RWPE2 (cell line): ENCODE results near the gene CYB5D1.

ENCODE experiments used
- ATAC-seq: fragments of 200-7000 bp; cut with Tn5 transposase; 3 replicates; pipeline ENCODE4 v1.9.1; 2021; ENCODE audit warnings: low read depth
- DNase-seq: peaks from one replicate; pipeline ENCODE4 v3.0.0-alpha.2; 2020; ENCODE audit warnings: low spot score
- H3K27ac ChIP-seq: fragments of 450-650 bp; 2 replicates; pipeline ENCODE4 v1.5.1; 2017; ENCODE audit warnings: mild to moderate bottlenecking; ENCODE audit not compliant: poor library complexity, severe bottlenecking
- H3K27me3 ChIP-seq: fragments of 250-450 bp; sonication (Bioruptor Pico); 2 replicates; pipeline ENCODE4 v1.5.1; 2021; ENCODE audit warnings: mild to moderate bottlenecking, moderate library complexity; ENCODE audit not compliant: insufficient read depth, poor library complexity, severe bottlenecking
- H3K36me3 ChIP-seq: fragments of 250-450 bp; sonication (Bioruptor Pico); 2 replicates; pipeline ENCODE4 v1.5.1; 2020; ENCODE audit warnings: low read depth, mild to moderate bottlenecking, moderate library complexity
- H3K4me1 ChIP-seq: fragments of 250-450 bp; sonication (Bioruptor Pico); 2 replicates; pipeline ENCODE4 v1.5.1; 2021; ENCODE audit warnings: mild to moderate bottlenecking, moderate library complexity; ENCODE audit not compliant: insufficient read depth, poor library complexity, severe bottlenecking
- H3K4me3 ChIP-seq: fragments of 250-450 bp; sonication (Bioruptor Pico); 2 replicates; pipeline ENCODE4 v1.5.1; 2021; ENCODE audit warnings: mild to moderate bottlenecking, moderate library complexity; ENCODE audit not compliant: severe bottlenecking
- H3K9me3 ChIP-seq: fragments of 250-450 bp; sonication (Bioruptor Pico); 2 replicates; pipeline ENCODE4 v1.5.1; 2021; ENCODE audit warnings: mild to moderate bottlenecking, moderate library complexity; ENCODE audit not compliant: severe bottlenecking
- CTCF ChIP-seq: fragments of 450-650 bp; IDR thresholded peaks from one replicate; pipeline ENCODE4 v1.5.1; 2017; ENCODE audit warnings: mild to moderate bottlenecking, moderate library complexity; ENCODE audit not compliant: poor library complexity, severe bottlenecking

CYB5D1 gene

GRCh38 chr17:7864995-7865650, 7.3 kb downstream of the CYB5D1 start:
- peaks cover 14% of the 10 kb centered on the region for H3K4me1 ChIP-seq
- ATAC-seq = no peak
- H3K9me3 ChIP-seq = no peaks in the 10 kb centered on the region
- H3K36me3 ChIP-seq = peaks cover 32% of the 10 kb centered on the region
- DNase-seq = no peak
- no peak for TF ChIP-seq CTCF
- H3K27me3 ChIP-seq = no peaks in the 10 kb centered on the region
- no peak overlapping the region for H3K4me3 ChIP-seq
- H3K27ac ChIP-seq = no peak overlapping the region

- Histone ChIP-seq H3K9me3 (no peaks in the 10 kb centered on the region), H3K36me3 (peaks cover 34% of the 10 kb centered on the region), H3K27ac (peak overlapping the region; percentile 39), H3K27me3 (no peaks in the 10 kb centered on the region), H3K4me1 (peaks cover 14% of the 10 kb centered on the region), H3K4me3 (no peak overlapping the region)
- DNase-seq = no peak
- no peak for TF ChIP-seq CTCF
- ATAC-seq = peak; percentile 93
These were observed 10.1 kb downstream of the CYB5D1 start for GRCh38 chr17:7867881-7868329.

- ATAC-seq (no peak), DNase-seq (no peak)
- Histone ChIP-seq H3K27me3 (no peaks in the 10 kb centered on the region), H3K4me1 (peaks cover 6% of the 10 kb centered on the region), H3K36me3 (peaks cover 53% of the 10 kb centered on the region), H3K27ac (no peak overlapping the region), H3K9me3 (no peaks in the 10 kb centered on the region), H3K4me3 (no peak overlapping the region)
- no peak for TF ChIP-seq CTCF
These were observed 15.2 kb downstream of the CYB5D1 start for GRCh38 chr17:7873051-7873450.

- no peak for ATAC-seq
- H3K27ac ChIP-seq = no peak overlapping the region
- DNase-seq = no peak
- no peaks in the 10 kb centered on the region for H3K9me3 ChIP-seq
- no peak for TF ChIP-seq CTCF
- no peaks in the 10 kb centered on the region for H3K4me1 ChIP-seq
- no peak overlapping the region for H3K4me3 ChIP-seq
- H3K36me3 ChIP-seq = peaks cover 81% of the 10 kb centered on the region
- H3K27me3 ChIP-seq = no peaks in the 10 kb centered on the region
These were observed 18.1 kb downstream of the CYB5D1 start for GRCh38 chr17:7875804-7876370.

- Histone ChIP-seq H3K4me1 (no peaks in the 10 kb centered on the region), H3K9me3 (no peaks in the 10 kb centered on the region), H3K27ac (no peak overlapping the region), H3K27me3 (no peaks in the 10 kb centered on the region), H3K36me3 (peaks cover 79% of the 10 kb centered on the region), H3K4me3 (no peak overlapping the region)
- ATAC-seq (no peak), DNase-seq (no peak)
- no peak for TF ChIP-seq CTCF
These were observed 20.4 kb downstream of the CYB5D1 start for GRCh38 chr17:7878234-7878633.
